Liver (tissue), 3 donors: ENCODE results near the gene MAPK4.

Experiments
- CTCF ChIP-seq: fragments of 150-350 bp; IDR thresholded peaks from 2 replicates; pipeline ENCODE4 v1.5.1; 2017; ENCODE audit warnings: improper control_type of control experiment, low read depth, low read length; ENCODE audit not compliant: missing input control
- SP1 ChIP-seq: IDR thresholded peaks from 2 replicates; pipeline ENCODE4 v1.6.1; 2018; ENCODE audit warnings: antibody characterized with exemption, mild to moderate bottlenecking
- donor health status: healthy.
- donor health status: healthy.

- no peak for TF ChIP-seq CTCF
- no peak for TF ChIP-seq SP1
Measured at GRCh38 chr18:50734342-50734741, 174.5 kb downstream of the MAPK4 start.
